ENCODE results near the gene PRKCE.

The PRKCE gene

DNA sequence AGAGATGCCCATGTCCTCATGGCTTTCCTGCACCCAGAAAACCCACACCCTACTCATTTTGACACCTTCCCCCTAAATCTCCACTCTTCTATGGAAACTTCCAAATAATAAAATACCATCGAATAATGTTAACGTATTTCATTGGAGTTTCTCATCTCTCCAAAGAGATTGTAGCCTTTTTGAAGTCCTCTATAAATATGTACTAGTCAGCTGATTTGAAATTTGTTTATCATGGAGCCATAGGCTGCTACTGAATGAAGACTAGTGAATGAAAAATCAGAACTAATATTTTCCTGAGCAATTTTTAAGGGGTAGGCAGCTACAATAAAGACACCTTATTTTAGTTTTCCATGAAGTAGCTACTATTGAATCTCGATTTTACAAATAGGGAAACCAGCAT lies 419.6 kb downstream of the PRKCE start:
- Histone ChIP-seq H3K4me3 (ENCODE audit: insufficient read depth, low read depth, low read length) (no peak overlapping the region), H3K27ac (ENCODE audit: insufficient read depth, low read depth, low read length, poor library complexity, severe bottlenecking) (no peak overlapping the region), H3K36me3 (ENCODE audit: control insufficient read depth, insufficient read depth, low read length) (no peaks in the 10 kb centered on the region), H3K27me3 (ENCODE audit: control insufficient read depth, insufficient read depth, low read length, poor library complexity, severe bottlenecking) (no peaks in the 10 kb centered on the region), H3K4me1 (ENCODE audit: control insufficient read depth, insufficient read depth, low read length) (no peaks in the 10 kb centered on the region), H3K9me3 (ENCODE audit: control insufficient read depth, low read length) (no peaks in the 10 kb centered on the region)
- 77 to 88% methylated on average over 3 of the region's 3 CpGs for WGBS, 2 experiments

DNA sequence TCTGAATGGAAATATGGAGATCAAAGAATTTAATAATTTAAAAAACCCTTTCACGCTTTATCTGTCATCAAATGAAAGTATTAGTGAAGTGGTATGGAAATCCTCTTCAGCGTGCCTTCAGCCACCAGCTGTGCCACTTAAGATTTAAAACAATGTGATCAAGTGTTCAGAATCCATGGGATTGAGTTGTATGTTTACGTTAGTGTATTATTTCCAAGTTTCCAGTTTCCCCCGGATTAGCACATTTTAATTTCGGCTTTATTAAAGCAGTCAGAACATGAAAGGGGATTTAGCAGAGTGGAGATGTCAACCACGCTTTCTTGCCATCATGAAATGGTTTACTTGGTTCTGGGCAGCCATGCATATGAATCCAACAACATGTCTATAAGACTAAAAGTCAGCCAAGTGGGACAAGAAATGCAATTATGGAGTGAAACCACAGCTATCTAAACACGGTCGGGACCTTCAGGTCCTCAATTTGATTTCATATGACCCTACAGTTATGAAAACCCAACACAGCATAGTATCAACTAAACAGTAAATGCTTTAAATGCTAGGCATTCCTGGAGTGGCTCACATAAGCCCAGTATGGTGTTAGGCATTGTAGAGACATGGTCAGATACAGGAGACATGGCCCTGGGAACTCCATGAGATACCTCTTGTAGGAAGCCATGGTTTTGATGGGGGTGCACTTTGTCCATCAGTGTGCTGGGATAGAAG lies 420.8 kb downstream of the PRKCE start:
- H3K4me1 ChIP-seq (ENCODE audit: control insufficient read depth, insufficient read depth, low read length), result no peaks in the 10 kb centered on the region
- no peaks in the 10 kb centered on the region for H3K36me3 ChIP-seq (ENCODE audit: control insufficient read depth, insufficient read depth, low read length)
- WGBS, 2 experiments, result 95 to 96% methylated on average over 8 of the region's 8 CpGs
- no peaks in the 10 kb centered on the region for H3K9me3 ChIP-seq (ENCODE audit: control insufficient read depth, low read length)
- H3K4me3 ChIP-seq (ENCODE audit: insufficient read depth, low read depth, low read length), result no peak overlapping the region
- no peak overlapping the region for H3K27ac ChIP-seq (ENCODE audit: insufficient read depth, low read depth, low read length, poor library complexity, severe bottlenecking)
- no peaks in the 10 kb centered on the region for H3K27me3 ChIP-seq (ENCODE audit: control insufficient read depth, insufficient read depth, low read length, poor library complexity, severe bottlenecking)

DNA sequence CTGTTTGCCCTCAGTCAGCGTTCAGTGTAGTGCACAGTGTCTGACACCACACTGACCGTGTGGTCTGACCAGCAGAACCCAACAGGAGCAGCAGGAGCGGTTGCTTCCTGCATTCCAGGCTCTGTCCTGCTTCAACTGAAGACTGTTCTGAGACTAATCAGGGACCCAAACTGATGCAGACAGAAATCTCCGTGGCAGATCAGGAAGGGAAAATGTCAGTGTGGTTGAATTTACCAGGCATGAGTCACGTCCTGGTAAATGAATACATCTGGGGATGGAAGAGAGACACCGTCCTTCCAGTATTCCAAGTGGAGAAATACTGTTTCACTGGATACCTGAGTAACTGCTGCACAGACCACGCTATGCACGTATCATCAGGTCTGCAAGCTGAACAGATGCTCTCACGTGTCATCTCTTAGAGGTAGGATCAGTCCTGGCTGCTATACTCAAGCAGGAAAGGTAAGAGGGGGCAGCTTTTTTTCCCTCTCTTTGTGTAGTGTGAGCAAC lies 422.1 kb downstream of the PRKCE start:
- Histone ChIP-seq H3K4me1 (ENCODE audit: control insufficient read depth, insufficient read depth, low read length) (no peaks in the 10 kb centered on the region), H3K27ac (ENCODE audit: insufficient read depth, low read depth, low read length, poor library complexity, severe bottlenecking) (no peak overlapping the region), H3K9me3 (ENCODE audit: control insufficient read depth, low read length) (no peaks in the 10 kb centered on the region), H3K27me3 (ENCODE audit: control insufficient read depth, insufficient read depth, low read length, poor library complexity, severe bottlenecking) (no peaks in the 10 kb centered on the region), H3K4me3 (ENCODE audit: insufficient read depth, low read depth, low read length) (no peak overlapping the region), H3K36me3 (ENCODE audit: control insufficient read depth, insufficient read depth, low read length) (no peaks in the 10 kb centered on the region)
- 86 to 90% methylated on average over 9 of the region's 9 CpGs for WGBS, 2 experiments

DNA sequence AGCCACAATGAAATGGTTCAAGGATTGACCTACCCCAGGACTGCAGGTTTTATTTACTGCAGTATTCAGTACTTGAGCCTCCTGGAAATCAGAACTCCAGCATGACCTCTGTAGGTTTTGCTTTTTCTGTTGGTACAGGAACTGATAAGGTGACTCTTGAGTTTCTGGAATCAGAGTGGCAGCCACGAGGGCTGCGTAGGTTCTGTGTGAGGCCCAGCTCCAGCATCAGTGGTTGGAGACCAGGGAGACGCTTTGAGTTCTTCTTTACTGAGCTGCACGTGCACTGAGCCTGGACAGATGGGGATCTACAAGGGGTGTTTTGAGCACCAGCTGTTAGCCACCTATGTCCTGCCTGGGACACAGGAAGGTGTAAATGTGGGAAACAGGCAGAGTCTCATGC lies 423.0 kb downstream of the PRKCE start:
- no peaks in the 10 kb centered on the region for H3K4me1 ChIP-seq (ENCODE audit: control insufficient read depth, insufficient read depth, low read length)
- no peak overlapping the region for H3K27ac ChIP-seq (ENCODE audit: insufficient read depth, low read depth, low read length, poor library complexity, severe bottlenecking)
- H3K36me3 ChIP-seq (ENCODE audit: control insufficient read depth, insufficient read depth, low read length), result no peaks in the 10 kb centered on the region

DNA sequence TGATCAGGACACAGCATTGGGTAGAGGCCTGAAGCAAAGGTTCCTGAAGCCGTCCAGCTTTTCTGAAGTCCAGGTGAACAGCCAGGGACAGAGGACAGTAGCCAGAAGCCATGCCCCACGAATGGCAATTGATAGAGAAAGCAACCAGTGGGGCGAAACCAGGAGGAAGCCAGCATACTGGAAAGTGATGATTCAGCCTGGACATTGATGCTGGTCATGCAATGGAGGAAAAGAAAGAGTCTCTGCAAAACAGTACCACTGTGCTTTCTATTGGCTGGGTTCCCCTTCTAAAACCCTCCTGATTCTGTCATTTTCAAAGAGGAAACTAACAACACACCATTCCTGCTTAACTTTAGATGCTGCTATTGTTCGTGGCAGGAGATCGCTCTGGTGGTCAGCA lies 424.4 kb downstream of the PRKCE start:
- H3K4me3 ChIP-seq (ENCODE audit: insufficient read depth, low read depth, low read length), result no peak overlapping the region
- H3K36me3 ChIP-seq (ENCODE audit: control insufficient read depth, insufficient read depth, low read length), result no peaks in the 10 kb centered on the region
- H3K4me1 ChIP-seq (ENCODE audit: control insufficient read depth, insufficient read depth, low read length), result no peaks in the 10 kb centered on the region
- no peaks in the 10 kb centered on the region for H3K9me3 ChIP-seq (ENCODE audit: control insufficient read depth, low read length)
- WGBS, 2 experiments, result 91 to 92% methylated on average over 5 of the region's 5 CpGs
- H3K27ac ChIP-seq (ENCODE audit: insufficient read depth, low read depth, low read length, poor library complexity, severe bottlenecking), result no peak overlapping the region
- H3K27me3 ChIP-seq (ENCODE audit: control insufficient read depth, insufficient read depth, low read length, poor library complexity, severe bottlenecking), result no peaks in the 10 kb centered on the region

More for the DNA sequence above, 423.0 kb downstream of the PRKCE start:
- H3K9me3 ChIP-seq (ENCODE audit: control insufficient read depth, low read length), result no peaks in the 10 kb centered on the region
- WGBS, 2 experiments, result 96 to 97% methylated on average over 4 of the region's 4 CpGs
- no peak overlapping the region for H3K4me3 ChIP-seq (ENCODE audit: insufficient read depth, low read depth, low read length)
- no peaks in the 10 kb centered on the region for H3K27me3 ChIP-seq (ENCODE audit: control insufficient read depth, insufficient read depth, low read length, poor library complexity, severe bottlenecking)

DNA sequence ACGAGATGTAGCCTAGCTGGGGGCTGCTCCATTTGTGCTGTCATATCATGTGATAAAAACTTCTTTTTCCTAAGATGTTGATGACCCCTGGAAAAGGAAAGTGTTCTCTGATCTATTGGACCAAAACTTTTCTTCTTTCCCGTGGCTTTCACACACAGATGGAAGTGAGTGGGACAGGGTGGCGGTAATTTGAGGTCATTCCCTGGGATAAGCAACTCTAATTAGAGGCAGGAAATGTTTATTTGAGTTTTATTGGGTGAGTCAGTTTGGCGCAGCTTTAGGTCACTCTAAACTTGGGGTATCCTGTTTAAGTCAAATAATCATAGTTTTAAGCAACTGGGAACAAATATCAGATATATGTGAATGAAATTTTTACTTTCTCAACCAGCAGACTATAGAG lies 424.8 kb downstream of the PRKCE start:
- Histone ChIP-seq H3K27me3 (ENCODE audit: control insufficient read depth, insufficient read depth, low read length, poor library complexity, severe bottlenecking) (no peaks in the 10 kb centered on the region), H3K36me3 (ENCODE audit: control insufficient read depth, insufficient read depth, low read length) (no peaks in the 10 kb centered on the region), H3K4me1 (ENCODE audit: control insufficient read depth, insufficient read depth, low read length) (no peaks in the 10 kb centered on the region), H3K27ac (ENCODE audit: insufficient read depth, low read depth, low read length, poor library complexity, severe bottlenecking) (no peak overlapping the region), H3K4me3 (ENCODE audit: insufficient read depth, low read depth, low read length) (no peak overlapping the region), H3K9me3 (ENCODE audit: control insufficient read depth, low read length) (no peaks in the 10 kb centered on the region)
- 97 to 98% methylated on average over 4 of the region's 4 CpGs for WGBS, 2 experiments

DNA sequence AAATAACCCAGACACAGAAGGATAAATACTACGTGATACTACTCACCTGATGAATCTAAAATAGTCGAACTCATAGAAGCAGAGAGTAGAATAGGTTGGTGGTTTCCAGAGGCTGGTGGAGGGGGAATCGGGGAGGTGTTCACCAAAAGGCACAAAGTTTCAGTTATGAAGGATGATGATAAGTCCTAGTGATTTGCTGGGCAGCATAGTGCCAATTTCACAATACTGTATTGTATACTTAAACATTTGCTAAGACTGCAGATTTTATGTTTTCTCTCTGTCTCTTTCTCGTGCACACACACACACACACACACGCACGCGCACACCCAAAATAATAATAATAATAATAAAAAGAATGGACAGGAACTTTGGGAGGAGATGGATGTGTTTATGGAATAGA lies 425.4 kb downstream of the PRKCE start:
- H3K4me3 ChIP-seq (ENCODE audit: insufficient read depth, low read depth, low read length), result no peak overlapping the region
- WGBS, 2 experiments, result 96 to 98% methylated on average over 3 of the region's 7 CpGs
- no peaks in the 10 kb centered on the region for H3K9me3 ChIP-seq (ENCODE audit: control insufficient read depth, low read length)
- H3K27ac ChIP-seq (ENCODE audit: insufficient read depth, low read depth, low read length, poor library complexity, severe bottlenecking), result no peak overlapping the region
- no peaks in the 10 kb centered on the region for H3K27me3 ChIP-seq (ENCODE audit: control insufficient read depth, insufficient read depth, low read length, poor library complexity, severe bottlenecking)
- no peaks in the 10 kb centered on the region for H3K36me3 ChIP-seq (ENCODE audit: control insufficient read depth, insufficient read depth, low read length)
- H3K4me1 ChIP-seq (ENCODE audit: control insufficient read depth, insufficient read depth, low read length), result no peaks in the 10 kb centered on the region

DNA sequence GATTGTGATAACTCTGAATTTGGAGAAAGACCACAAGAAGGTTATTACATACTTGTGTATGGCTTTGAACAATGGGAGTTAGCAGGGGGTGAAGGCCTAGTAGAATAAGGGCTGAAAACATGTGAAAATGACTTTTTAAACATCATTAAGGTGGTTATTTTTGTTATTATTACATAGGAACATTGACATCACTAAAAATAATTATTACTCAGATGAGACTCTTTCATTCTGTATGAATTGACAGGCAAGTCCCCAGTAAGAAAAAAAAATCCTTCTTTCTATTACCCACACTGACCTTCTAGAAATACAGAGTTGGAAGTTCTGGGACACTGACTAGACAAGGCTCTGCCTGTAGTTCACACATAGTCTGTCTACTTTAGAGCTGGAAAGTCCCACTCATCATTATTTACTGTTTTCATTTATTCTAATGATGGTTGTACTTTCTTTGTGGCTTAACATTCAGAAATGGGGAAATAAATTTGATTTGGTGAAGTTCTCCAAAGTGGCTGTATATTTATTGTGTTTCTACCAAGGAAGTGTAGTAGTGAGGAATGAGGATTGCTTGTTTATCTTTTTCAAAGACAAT lies 426.1 kb downstream of the PRKCE start:
- no peak overlapping the region for H3K4me3 ChIP-seq (ENCODE audit: insufficient read depth, low read depth, low read length)
- H3K27me3 ChIP-seq (ENCODE audit: control insufficient read depth, insufficient read depth, low read length, poor library complexity, severe bottlenecking), result no peaks in the 10 kb centered on the region
- no peak overlapping the region for H3K27ac ChIP-seq (ENCODE audit: insufficient read depth, low read depth, low read length, poor library complexity, severe bottlenecking)
- no peaks in the 10 kb centered on the region for H3K4me1 ChIP-seq (ENCODE audit: control insufficient read depth, insufficient read depth, low read length)
- H3K9me3 ChIP-seq (ENCODE audit: control insufficient read depth, low read length), result no peaks in the 10 kb centered on the region
- no peaks in the 10 kb centered on the region for H3K36me3 ChIP-seq (ENCODE audit: control insufficient read depth, insufficient read depth, low read length)

DNA sequence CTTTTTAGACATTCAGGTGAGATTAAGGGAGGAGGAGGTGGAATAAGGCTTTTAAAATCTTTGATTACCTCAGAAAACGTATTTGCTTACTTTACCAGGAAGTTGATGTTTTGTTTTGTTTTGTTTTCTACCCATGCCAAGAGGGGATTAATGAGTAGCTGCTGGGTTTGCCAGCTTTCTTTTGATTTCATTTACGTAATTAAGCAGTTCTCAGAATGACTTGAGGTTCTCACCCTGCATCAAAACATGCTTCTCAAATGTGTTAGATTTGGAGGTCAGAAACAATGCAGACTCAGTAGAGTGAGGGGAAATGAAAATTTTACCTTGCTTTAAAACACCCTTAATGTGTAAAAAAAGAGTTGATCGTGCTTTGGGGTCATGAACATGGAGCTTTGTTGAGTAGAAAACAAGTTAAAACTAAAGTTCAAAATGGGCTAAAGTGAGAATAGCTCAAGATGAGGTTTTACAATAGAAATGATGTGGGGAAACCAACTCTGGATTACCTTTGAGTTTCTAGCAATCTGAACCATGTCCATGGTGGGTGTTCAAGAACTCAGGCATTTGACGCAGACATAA lies 428.6 kb downstream of the PRKCE start:
- Histone ChIP-seq H3K27ac (ENCODE audit: insufficient read depth, low read depth, low read length, poor library complexity, severe bottlenecking) (no peak overlapping the region), H3K4me3 (ENCODE audit: insufficient read depth, low read depth, low read length) (no peak overlapping the region), H3K4me1 (ENCODE audit: control insufficient read depth, insufficient read depth, low read length) (no peaks in the 10 kb centered on the region), H3K9me3 (ENCODE audit: control insufficient read depth, low read length) (no peaks in the 10 kb centered on the region), H3K36me3 (ENCODE audit: control insufficient read depth, insufficient read depth, low read length) (no peaks in the 10 kb centered on the region), H3K27me3 (ENCODE audit: control insufficient read depth, insufficient read depth, low read length, poor library complexity, severe bottlenecking) (no peaks in the 10 kb centered on the region)
- 92 to 94% methylated on average over 4 of the region's 4 CpGs for WGBS, 2 experiments

DNA sequence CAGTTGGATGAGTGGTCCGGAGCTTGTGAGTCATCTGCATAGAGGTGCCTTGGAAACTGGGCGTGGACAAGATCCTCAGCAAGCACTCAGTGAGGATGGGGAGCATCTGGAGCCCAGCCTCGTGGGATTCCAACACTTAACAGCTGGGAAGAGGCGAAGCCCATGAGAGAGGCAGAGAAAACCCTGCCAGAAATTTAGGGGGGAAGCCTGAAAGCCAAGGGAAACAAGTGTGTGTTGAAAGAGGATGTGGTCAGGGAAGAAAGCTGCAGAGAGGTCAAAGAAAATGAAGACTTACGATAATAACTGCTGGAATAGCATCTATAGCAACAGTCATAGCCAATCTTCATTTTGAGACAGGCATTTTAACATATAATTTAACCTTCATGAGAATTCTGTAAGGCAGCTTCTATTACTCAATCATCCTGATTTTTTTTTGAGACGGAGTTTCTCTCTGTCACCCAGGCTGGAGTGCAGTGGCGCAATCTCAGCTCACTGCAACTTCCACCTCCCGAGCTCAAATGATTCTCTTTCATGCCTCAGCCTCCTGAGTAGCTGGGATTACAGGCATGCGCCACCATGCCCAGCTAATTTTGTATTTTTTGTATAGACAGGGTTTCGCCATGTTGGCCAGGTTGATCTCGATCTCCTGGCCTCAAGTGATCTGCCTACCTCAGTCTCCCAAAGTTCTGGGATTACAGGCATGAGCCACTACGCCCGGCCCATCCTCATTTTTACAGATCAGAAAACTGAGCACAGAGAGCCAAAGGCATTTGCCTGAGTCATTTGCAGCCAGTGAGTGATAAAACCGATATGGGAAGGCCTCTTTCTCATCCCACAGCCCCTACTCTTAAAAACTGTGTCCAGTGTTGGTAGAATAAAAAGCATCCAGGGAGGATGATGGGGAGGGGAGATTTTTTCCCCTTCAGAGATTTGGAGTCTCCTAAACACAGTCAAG lies 431.3 kb downstream of the PRKCE start:
- H3K9me3 ChIP-seq (ENCODE audit: control insufficient read depth, low read length), result no peaks in the 10 kb centered on the region
- H3K4me1 ChIP-seq (ENCODE audit: control insufficient read depth, insufficient read depth, low read length), result no peaks in the 10 kb centered on the region
- WGBS, 2 experiments, result 83 to 85% methylated on average over 13 to 14 of the region's 14 CpGs
- H3K36me3 ChIP-seq (ENCODE audit: control insufficient read depth, insufficient read depth, low read length), result no peaks in the 10 kb centered on the region
- H3K4me3 ChIP-seq (ENCODE audit: insufficient read depth, low read depth, low read length), result no peak overlapping the region
- H3K27ac ChIP-seq (ENCODE audit: insufficient read depth, low read depth, low read length, poor library complexity, severe bottlenecking), result no peak overlapping the region
- H3K27me3 ChIP-seq (ENCODE audit: control insufficient read depth, insufficient read depth, low read length, poor library complexity, severe bottlenecking), result no peaks in the 10 kb centered on the region

Data from ectodermal cell (in vitro differentiated cells).